Amniotic epithelial cell (primary cell): ENCODE data around the gene SLC37A1.
"Not testable (repeated sequence)": the region's sequence is repeated elsewhere in the genome, so short reads cannot be mapped to it uniquely, and the experiment has no call there.

Experiments
- DNase-seq: peaks from one replicate; pipeline ENCODE4 v3.0.0-alpha.2; 2010; ENCODE audit warnings: low read depth

Gene SLC37A1

GRCh38 chr21:42619166-42619565 is 105.5 kb downstream of the SLC37A1 start:
- DNase-seq = no peak

- no peak for DNase-seq
Observed at GRCh38 chr21:42619841-42620240, 106.2 kb downstream of the SLC37A1 start.

- no peak for DNase-seq
Observed at GRCh38 chr21:42621166-42621818, 107.6 kb downstream of the SLC37A1 start.

GRCh38 chr21:42621819-42622177 is 108.1 kb downstream of the SLC37A1 start:
- no peak for DNase-seq

- DNase-seq = no peak
Observed at GRCh38 chr21:42622284-42622683, 108.6 kb downstream of the SLC37A1 start.

- no peak for DNase-seq
Observed at GRCh38 chr21:42623694-42624093, 110.0 kb downstream of the SLC37A1 start.

GRCh38 chr21:42624095-42624790 is 110.6 kb downstream of the SLC37A1 start:
- DNase-seq = peak; percentile 19

- no peak for DNase-seq
Observed at GRCh38 chr21:42624936-42625335, 111.3 kb downstream of the SLC37A1 start.

- DNase-seq = no peak
Observed at GRCh38 chr21:42626171-42626570, 112.5 kb downstream of the SLC37A1 start.

GRCh38 chr21:42627527-42628289 is 114.1 kb downstream of the SLC37A1 start:
- no peak for DNase-seq

GRCh38 chr21:42628466-42629061 is 114.9 kb downstream of the SLC37A1 start:
- not testable (repeated sequence) for DNase-seq

- DNase-seq = no peak
Observed at GRCh38 chr21:42629933-42630589, 116.4 kb downstream of the SLC37A1 start.

- DNase-seq = no peak
Observed at GRCh38 chr21:42630626-42631025, 117.0 kb downstream of the SLC37A1 start.
